Epithelial cell of esophagus (primary cell): ENCODE data around the gene LAMTOR2.

ENCODE experiments used
- DNase-seq: peaks from one replicate; pipeline ENCODE4 v3.0.0; 2010; ENCODE audit warnings: low read depth
- H3K4me3 ChIP-seq: 2 replicates; pipeline ENCODE4 v1.5.1; 2011; ENCODE audit warnings: mild to moderate bottlenecking, low read length, control low read depth
- CTCF ChIP-seq: IDR thresholded peaks from 2 replicates; pipeline ENCODE4 v1.5.1; 2011; ENCODE audit warnings: low read depth, mild to moderate bottlenecking, low read length, control low read depth, inconsistent platforms; ENCODE audit not compliant: insufficient read depth; ENCODE audit errors: missing control alignments

Gene LAMTOR2

GRCh38 chr1:156076609-156077429, 22.2 kb downstream of the LAMTOR2 start:
- no peak for DNase-seq
- no peak overlapping the region for H3K4me3 ChIP-seq
- no peak for TF ChIP-seq CTCF

GRCh38 chr1:156077430-156077760, 22.8 kb downstream of the LAMTOR2 start:
- DNase-seq, result no peak
- no peak overlapping the region for H3K4me3 ChIP-seq
- no peak for TF ChIP-seq CTCF

- H3K4me3 ChIP-seq, result no peak overlapping the region
- TF ChIP-seq CTCF, result no peak
- DNase-seq, result no peak
Observed at GRCh38 chr1:156078728-156079127, 24.1 kb downstream of the LAMTOR2 start.

- DNase-seq, result no peak
- no peak for TF ChIP-seq CTCF
- no peak overlapping the region for H3K4me3 ChIP-seq
Observed at GRCh38 chr1:156079762-156080161, 25.2 kb downstream of the LAMTOR2 start.

- H3K4me3 ChIP-seq, result peak overlapping the region; percentile 59
- no peak for TF ChIP-seq CTCF
- DNase-seq, result no peak
Observed at GRCh38 chr1:156080241-156080862, 25.8 kb downstream of the LAMTOR2 start.

- TF ChIP-seq CTCF, result no peak
- no peak for DNase-seq
- peak overlapping the region; percentile 59 for H3K4me3 ChIP-seq
Observed at GRCh38 chr1:156080863-156081179, 26.2 kb downstream of the LAMTOR2 start.
